ENCODE data around the gene RNF166. TPM values are rescaled to one million over a fixed set of nuclear protein-coding genes. Genes with fewer than 3 reads are reported as not detected.

RNF166 gene
- total and polyA plus RNA-seq, 2 of the 13 experiments (the other 11 are each of a cell fraction or from before 2014, with no cell fraction given): 21.4 to 23.0 TPM

- TF ChIP-seq, protein P1, sequence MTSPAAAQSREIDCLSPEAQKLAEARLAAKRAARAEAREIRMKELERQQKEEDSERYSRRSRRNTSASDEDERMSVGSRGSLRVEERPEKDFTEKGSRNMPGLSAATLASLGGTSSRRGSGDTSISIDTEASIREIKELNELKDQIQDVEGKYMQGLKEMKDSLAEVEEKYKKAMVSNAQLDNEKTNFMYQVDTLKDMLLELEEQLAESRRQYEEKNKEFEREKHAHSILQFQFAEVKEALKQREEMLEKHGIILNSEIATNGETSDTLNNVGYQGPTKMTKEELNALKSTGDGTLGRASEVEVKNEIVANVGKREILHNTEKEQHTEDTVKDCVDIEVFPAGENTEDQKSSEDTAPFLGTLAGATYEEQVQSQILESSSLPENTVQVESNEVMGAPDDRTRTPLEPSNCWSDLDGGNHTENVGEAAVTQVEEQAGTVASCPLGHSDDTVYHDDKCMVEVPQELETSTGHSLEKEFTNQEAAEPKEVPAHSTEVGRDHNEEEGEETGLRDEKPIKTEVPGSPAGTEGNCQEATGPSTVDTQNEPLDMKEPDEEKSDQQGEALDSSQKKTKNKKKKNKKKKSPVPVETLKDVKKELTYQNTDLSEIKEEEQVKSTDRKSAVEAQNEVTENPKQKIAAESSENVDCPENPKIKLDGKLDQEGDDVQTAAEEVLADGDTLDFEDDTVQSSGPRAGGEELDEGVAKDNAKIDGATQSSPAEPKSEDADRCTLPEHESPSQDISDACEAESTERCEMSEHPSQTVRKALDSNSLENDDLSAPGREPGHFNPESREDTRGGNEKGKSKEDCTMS (CRISPR knock-in tag; conservative IDR thresholded peaks at IDR 0.05): no peak
- TF ChIP-seq ZMAT3 (CRISPR knock-in tag; conservative IDR thresholded peaks at IDR 0.05) (no peak; the same call in 1 of the 2 replicates), ZNF543 (CRISPR knock-in tag; IDR thresholded peaks at IDR 0.05) (peak; percentile 82; the same call in 1 of the 2 replicates), NRL (CRISPR knock-in tag; IDR thresholded peaks at IDR 0.05; ENCODE audit: borderline replicate concordance) (no peak), ZNF343 (CRISPR knock-in tag; IDR thresholded peaks at IDR 0.05) (peak; percentile 81; the same call in 1 of the 2 replicates), CSRNP1 (CRISPR knock-in tag; IDR thresholded peaks at IDR 0.05) (peak; percentile 63; the same call in 1 of the 2 replicates), ZNF646 (CRISPR knock-in tag; IDR thresholded peaks at IDR 0.05) (no peak), ZNF451 (CRISPR knock-in tag; IDR thresholded peaks at IDR 0.05) (peak; percentile 90), ZFX (CRISPR knock-in tag; IDR thresholded peaks at IDR 0.05; ENCODE audit: low read depth) (peak; percentile 92)
- TF ChIP-seq, protein P2, sequence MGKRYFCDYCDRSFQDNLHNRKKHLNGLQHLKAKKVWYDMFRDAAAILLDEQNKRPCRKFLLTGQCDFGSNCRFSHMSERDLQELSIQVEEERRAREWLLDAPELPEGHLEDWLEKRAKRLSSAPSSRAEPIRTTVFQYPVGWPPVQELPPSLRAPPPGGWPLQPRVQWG (CRISPR knock-in tag; IDR thresholded peaks at IDR 0.05; ENCODE audit: borderline replicate concordance, low read depth): no peak
- TF ChIP-seq, protein P3, sequence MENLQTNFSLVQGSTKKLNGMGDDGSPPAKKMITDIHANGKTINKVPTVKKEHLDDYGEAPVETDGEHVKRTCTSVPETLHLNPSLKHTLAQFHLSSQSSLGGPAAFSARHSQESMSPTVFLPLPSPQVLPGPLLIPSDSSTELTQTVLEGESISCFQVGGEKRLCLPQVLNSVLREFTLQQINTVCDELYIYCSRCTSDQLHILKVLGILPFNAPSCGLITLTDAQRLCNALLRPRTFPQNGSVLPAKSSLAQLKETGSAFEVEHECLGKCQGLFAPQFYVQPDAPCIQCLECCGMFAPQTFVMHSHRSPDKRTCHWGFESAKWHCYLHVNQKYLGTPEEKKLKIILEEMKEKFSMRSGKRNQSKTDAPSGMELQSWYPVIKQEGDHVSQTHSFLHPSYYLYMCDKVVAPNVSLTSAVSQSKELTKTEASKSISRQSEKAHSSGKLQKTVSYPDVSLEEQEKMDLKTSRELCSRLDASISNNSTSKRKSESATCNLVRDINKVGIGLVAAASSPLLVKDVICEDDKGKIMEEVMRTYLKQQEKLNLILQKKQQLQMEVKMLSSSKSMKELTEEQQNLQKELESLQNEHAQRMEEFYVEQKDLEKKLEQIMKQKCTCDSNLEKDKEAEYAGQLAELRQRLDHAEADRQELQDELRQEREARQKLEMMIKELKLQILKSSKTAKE (CRISPR knock-in tag; IDR thresholded peaks at IDR 0.05; ENCODE audit: borderline replicate concordance): no peak
- TF ChIP-seq, protein P4, sequence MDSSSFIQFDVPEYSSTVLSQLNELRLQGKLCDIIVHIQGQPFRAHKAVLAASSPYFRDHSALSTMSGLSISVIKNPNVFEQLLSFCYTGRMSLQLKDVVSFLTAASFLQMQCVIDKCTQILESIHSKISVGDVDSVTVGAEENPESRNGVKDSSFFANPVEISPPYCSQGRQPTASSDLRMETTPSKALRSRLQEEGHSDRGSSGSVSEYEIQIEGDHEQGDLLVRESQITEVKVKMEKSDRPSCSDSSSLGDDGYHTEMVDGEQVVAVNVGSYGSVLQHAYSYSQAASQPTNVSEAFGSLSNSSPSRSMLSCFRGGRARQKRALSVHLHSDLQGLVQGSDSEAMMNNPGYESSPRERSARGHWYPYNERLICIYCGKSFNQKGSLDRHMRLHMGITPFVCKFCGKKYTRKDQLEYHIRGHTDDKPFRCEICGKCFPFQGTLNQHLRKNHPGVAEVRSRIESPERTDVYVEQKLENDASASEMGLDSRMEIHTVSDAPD (CRISPR knock-in tag; IDR thresholded peaks at IDR 0.05): no peak; the same call in 1 of the 2 replicates
Observed at GRCh38 chr16:88706229-88706964, at the start of gene RNF166, which contains the start of gene CTU2 (continued).
